PFSK-1 (cell line): ENCODE measurements around the gene ANKRD33B.

Experiments used
- SIN3A ChIP-seq: IDR thresholded peaks from 2 replicates; pipeline ENCODE4 v1.6.1; 2012; ENCODE audit warnings: mild to moderate bottlenecking, low read length, moderate library complexity, borderline replicate concordance; ENCODE audit not compliant: insufficient read depth
- TF ChIP-seq, protein P1 (sequence below), 2 experiments: IDR thresholded peaks; 2 replicates each; pipeline versions ENCODE4 v1.6.1 to v1.8.0; 2011 to 2012; ENCODE audit warnings: low read depth in 2 of 2, low read length in 2 of 2, control low read depth in 1 of 2, inconsistent platforms in 1 of 2, mild to moderate bottlenecking in 1 of 2, moderate library complexity in 1 of 2; ENCODE audit not compliant: insufficient read depth in 1 of 2

DNA sequence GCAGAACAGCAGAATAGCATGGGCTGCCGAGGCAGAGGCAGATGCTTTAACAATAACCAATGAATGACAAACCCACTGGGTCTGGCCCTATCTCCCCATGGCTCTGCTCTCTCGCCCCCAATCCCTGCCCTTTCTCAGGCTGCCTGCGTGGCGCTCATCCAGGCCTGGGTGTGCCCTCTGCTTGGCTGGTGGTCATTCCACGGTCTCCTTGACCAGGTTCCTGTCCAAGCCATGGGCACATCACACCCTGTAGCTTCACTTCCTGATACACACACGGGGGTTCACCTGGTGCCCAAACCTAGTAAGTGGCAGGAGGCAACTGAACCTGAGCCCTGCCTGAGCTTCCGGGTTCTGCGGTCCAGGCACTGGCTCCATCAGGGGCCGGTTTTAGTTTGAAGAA is 109.5 kb downstream of the ANKRD33B start:
- no peak for TF ChIP-seq SIN3A
- TF ChIP-seq, protein P1, sequence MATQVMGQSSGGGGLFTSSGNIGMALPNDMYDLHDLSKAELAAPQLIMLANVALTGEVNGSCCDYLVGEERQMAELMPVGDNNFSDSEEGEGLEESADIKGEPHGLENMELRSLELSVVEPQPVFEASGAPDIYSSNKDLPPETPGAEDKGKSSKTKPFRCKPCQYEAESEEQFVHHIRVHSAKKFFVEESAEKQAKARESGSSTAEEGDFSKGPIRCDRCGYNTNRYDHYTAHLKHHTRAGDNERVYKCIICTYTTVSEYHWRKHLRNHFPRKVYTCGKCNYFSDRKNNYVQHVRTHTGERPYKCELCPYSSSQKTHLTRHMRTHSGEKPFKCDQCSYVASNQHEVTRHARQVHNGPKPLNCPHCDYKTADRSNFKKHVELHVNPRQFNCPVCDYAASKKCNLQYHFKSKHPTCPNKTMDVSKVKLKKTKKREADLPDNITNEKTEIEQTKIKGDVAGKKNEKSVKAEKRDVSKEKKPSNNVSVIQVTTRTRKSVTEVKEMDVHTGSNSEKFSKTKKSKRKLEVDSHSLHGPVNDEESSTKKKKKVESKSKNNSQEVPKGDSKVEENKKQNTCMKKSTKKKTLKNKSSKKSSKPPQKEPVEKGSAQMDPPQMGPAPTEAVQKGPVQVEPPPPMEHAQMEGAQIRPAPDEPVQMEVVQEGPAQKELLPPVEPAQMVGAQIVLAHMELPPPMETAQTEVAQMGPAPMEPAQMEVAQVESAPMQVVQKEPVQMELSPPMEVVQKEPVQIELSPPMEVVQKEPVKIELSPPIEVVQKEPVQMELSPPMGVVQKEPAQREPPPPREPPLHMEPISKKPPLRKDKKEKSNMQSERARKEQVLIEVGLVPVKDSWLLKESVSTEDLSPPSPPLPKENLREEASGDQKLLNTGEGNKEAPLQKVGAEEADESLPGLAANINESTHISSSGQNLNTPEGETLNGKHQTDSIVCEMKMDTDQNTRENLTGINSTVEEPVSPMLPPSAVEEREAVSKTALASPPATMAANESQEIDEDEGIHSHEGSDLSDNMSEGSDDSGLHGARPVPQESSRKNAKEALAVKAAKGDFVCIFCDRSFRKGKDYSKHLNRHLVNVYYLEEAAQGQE (IDR thresholded peaks at IDR 0.05; ENCODE audit: insufficient read depth in 1 of 2, low read depth in 2 of 2, low read length in 2 of 2): no peak
